Measurements from ENCODE around the gene CAPN13.

The CAPN13 gene

DNA sequence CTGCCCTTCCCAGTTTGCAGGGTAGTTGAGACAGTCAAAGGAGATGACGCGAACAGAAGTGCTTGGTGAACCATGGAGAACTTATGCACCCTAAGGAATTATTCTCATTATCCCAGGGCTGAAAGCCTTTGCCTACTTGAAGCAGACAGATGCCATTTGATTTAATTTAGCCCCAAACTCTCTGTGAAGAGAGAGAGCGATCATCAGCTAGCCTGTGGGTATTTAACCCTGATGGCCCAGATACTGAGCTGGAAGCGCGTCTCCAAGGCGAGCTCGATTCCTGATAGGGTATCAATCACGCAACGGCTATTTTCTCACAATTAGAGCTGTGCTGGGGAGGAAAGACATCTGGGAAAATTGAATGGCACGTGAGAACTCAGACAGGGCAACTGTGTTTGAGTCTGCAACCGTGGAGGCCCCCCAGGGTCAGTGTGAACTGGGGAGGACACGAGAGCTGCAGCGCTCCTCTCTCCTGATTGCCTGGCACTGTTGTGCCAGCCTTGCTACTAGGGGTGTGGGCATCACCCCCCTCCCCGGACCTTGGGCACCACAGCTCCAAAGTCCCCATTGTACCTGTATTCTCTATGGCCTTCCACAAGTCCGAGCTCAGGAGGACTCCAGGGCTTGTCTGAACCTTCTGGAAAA is 73.2 kb downstream of the CAPN13 start:
- Histone ChIP-seq H4K20me1 (ENCODE audit: insufficient read depth, low read length) (no peaks in the 10 kb centered on the region), H3K9me3 (ENCODE audit: insufficient read depth, low read length) (no peaks in the 10 kb centered on the region), H3K4me1 (ENCODE audit: low read length) (no peaks in the 10 kb centered on the region), H3K9ac (ENCODE audit: low read length) (no peak overlapping the region), H3K36me3 (replicated peaks; ENCODE audit: low read depth, low read length) (no peaks in the 10 kb centered on the region), H3K27ac (ENCODE audit: low read length) (no peak overlapping the region), H3K4me3 (ENCODE audit: low read length) (no peak overlapping the region), H3K27me3 (ENCODE audit: low read depth, low read length) (0 out of 2 replicates have a peak, but pooled peaks cover 2% of the 10 kb centered on the region), H3K79me2 (ENCODE audit: low read length) (no peaks in the 10 kb centered on the region), H3K4me2 (ENCODE audit: low read length) (no peak overlapping the region), H2AFZ (ENCODE audit: low read depth, low read length) (no peak overlapping the region)
- TF ChIP-seq EZH2phosphoT487 (IDR thresholded peaks at IDR 0.05; ENCODE audit: low read depth): no peak
- TF ChIP-seq, protein P1, sequence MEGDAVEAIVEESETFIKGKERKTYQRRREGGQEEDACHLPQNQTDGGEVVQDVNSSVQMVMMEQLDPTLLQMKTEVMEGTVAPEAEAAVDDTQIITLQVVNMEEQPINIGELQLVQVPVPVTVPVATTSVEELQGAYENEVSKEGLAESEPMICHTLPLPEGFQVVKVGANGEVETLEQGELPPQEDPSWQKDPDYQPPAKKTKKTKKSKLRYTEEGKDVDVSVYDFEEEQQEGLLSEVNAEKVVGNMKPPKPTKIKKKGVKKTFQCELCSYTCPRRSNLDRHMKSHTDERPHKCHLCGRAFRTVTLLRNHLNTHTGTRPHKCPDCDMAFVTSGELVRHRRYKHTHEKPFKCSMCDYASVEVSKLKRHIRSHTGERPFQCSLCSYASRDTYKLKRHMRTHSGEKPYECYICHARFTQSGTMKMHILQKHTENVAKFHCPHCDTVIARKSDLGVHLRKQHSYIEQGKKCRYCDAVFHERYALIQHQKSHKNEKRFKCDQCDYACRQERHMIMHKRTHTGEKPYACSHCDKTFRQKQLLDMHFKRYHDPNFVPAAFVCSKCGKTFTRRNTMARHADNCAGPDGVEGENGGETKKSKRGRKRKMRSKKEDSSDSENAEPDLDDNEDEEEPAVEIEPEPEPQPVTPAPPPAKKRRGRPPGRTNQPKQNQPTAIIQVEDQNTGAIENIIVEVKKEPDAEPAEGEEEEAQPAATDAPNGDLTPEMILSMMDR (IDR thresholded peaks at IDR 0.05; ENCODE audit: low read depth, low read length): no peak

DNA sequence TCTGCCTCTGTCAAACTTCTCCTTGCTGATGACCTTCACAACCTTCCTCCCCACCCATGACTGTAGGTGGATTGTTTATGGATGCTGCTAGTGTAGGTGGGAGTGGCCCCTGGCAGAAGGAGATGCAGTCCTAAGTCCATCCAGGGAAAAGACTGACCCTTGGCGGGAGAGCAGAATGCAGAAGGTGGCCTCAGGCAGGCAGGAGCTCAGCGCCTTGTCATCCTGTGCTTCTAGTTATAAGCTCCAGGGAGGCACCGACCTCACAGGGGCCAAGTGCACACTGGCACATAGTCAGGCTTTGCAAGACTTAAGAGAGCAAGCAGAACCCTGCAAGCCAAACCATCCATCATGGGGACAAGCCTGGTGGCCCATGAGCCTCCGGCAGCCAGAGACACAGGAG is 74.4 kb downstream of the CAPN13 start:
- H3K79me2 ChIP-seq (ENCODE audit: low read length): no peaks in the 10 kb centered on the region

DNA sequence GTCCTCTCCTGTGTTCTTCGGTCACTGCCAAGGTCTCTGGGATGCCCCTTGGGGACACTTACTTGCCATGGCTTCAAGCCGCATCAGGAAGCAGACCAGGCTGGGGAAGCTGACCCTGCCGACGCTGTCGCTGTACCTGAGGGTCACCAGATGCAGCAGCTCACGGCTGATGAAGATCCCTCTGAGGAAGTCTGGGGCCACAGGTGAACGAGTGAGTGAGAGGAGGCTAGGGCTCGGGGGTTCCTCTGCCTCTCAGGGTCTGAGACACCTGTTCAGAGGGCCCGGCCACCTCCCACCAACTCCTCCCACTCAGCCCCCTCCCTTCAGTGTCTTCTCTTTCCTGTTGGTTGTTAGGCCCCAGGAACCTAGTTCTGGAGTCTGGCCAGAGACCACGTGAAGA is 74.9 kb downstream of the CAPN13 start:
- H3K4me3 ChIP-seq (ENCODE audit: low read length): no peak overlapping the region
- H3K36me3 ChIP-seq (replicated peaks; ENCODE audit: low read depth, low read length): no peaks in the 10 kb centered on the region
- no peak overlapping the region for H3K9ac ChIP-seq (ENCODE audit: low read length)
- H4K20me1 ChIP-seq (ENCODE audit: insufficient read depth, low read length): no peaks in the 10 kb centered on the region
- no peak overlapping the region for H2AFZ ChIP-seq (ENCODE audit: low read depth, low read length)
- TF ChIP-seq, protein P1 (IDR thresholded peaks at IDR 0.05; ENCODE audit: low read depth, low read length): no peak
- no peak for TF ChIP-seq EZH2phosphoT487 (IDR thresholded peaks at IDR 0.05; ENCODE audit: low read depth)
- no peak overlapping the region for H3K4me2 ChIP-seq (ENCODE audit: low read length)
- peaks cover 14% of the 10 kb centered on the region for H3K27me3 ChIP-seq (ENCODE audit: low read depth, low read length)
- H3K9me3 ChIP-seq (ENCODE audit: insufficient read depth, low read length): no peaks in the 10 kb centered on the region
- no peak overlapping the region for H3K27ac ChIP-seq (ENCODE audit: low read length)
- H3K4me1 ChIP-seq (ENCODE audit: low read length): no peaks in the 10 kb centered on the region
- H3K79me2 ChIP-seq (ENCODE audit: low read length): no peaks in the 10 kb centered on the region

More for the DNA sequence above, 74.4 kb downstream of the CAPN13 start:
- Histone ChIP-seq H3K4me1 (ENCODE audit: low read length) (no peaks in the 10 kb centered on the region), H3K27ac (ENCODE audit: low read length) (no peak overlapping the region), H3K4me3 (ENCODE audit: low read length) (no peak overlapping the region), H3K9ac (ENCODE audit: low read length) (no peak overlapping the region), H3K9me3 (ENCODE audit: insufficient read depth, low read length) (no peaks in the 10 kb centered on the region), H3K27me3 (ENCODE audit: low read depth, low read length) (peaks cover 9% of the 10 kb centered on the region; the same call in 1 of the 2 replicates), H3K36me3 (replicated peaks; ENCODE audit: low read depth, low read length) (no peaks in the 10 kb centered on the region), H2AFZ (ENCODE audit: low read depth, low read length) (no peak overlapping the region), H4K20me1 (ENCODE audit: insufficient read depth, low read length) (no peaks in the 10 kb centered on the region), H3K4me2 (ENCODE audit: low read length) (no peak overlapping the region)
- TF ChIP-seq EZH2phosphoT487 (IDR thresholded peaks at IDR 0.05; ENCODE audit: low read depth): no peak
- TF ChIP-seq, protein P1 (IDR thresholded peaks at IDR 0.05; ENCODE audit: low read depth, low read length): no peak

DNA sequence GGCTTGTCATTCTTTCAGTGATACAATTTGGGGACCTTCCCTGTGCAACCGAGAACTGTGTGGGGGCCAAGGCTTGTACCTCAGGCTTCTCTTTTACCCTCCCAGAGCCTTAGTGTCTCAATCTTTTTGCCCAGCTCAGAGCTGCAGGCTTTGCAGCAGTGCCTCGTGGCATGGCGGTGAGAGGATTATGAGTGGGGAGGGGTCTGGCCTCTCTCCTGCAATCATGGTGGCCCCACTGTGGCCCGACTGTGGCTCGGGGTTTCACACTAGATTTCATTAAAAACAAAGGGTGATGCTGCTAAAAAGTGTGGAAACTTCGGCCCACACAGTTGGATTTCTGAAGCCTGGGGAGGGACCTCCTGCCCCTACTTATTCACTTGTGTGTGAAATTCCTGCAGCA is 75.5 kb downstream of the CAPN13 start:
- H3K9ac ChIP-seq (ENCODE audit: low read length): no peak overlapping the region
- no peak for TF ChIP-seq EZH2phosphoT487 (IDR thresholded peaks at IDR 0.05; ENCODE audit: low read depth)
- TF ChIP-seq, protein P1 (IDR thresholded peaks at IDR 0.05; ENCODE audit: low read depth, low read length): no peak
- no peak overlapping the region for H3K4me2 ChIP-seq (ENCODE audit: low read length)
- no peaks in the 10 kb centered on the region for H4K20me1 ChIP-seq (ENCODE audit: insufficient read depth, low read length)
- H3K27ac ChIP-seq (ENCODE audit: low read length): no peak overlapping the region
- no peak overlapping the region for H3K4me3 ChIP-seq (ENCODE audit: low read length)
- H3K79me2 ChIP-seq (ENCODE audit: low read length): no peaks in the 10 kb centered on the region
- no peaks in the 10 kb centered on the region for H3K9me3 ChIP-seq (ENCODE audit: insufficient read depth, low read length)
- no peak overlapping the region for H2AFZ ChIP-seq (ENCODE audit: low read depth, low read length)
- H3K27me3 ChIP-seq (ENCODE audit: low read depth, low read length): peaks cover 21% of the 10 kb centered on the region
- H3K4me1 ChIP-seq (ENCODE audit: low read length): no peaks in the 10 kb centered on the region
- no peaks in the 10 kb centered on the region for H3K36me3 ChIP-seq (replicated peaks; ENCODE audit: low read depth, low read length)

Measured in OCI-LY3 (cell line).